ENCODE results near the gene EXT2.

Gene EXT2

DNA sequence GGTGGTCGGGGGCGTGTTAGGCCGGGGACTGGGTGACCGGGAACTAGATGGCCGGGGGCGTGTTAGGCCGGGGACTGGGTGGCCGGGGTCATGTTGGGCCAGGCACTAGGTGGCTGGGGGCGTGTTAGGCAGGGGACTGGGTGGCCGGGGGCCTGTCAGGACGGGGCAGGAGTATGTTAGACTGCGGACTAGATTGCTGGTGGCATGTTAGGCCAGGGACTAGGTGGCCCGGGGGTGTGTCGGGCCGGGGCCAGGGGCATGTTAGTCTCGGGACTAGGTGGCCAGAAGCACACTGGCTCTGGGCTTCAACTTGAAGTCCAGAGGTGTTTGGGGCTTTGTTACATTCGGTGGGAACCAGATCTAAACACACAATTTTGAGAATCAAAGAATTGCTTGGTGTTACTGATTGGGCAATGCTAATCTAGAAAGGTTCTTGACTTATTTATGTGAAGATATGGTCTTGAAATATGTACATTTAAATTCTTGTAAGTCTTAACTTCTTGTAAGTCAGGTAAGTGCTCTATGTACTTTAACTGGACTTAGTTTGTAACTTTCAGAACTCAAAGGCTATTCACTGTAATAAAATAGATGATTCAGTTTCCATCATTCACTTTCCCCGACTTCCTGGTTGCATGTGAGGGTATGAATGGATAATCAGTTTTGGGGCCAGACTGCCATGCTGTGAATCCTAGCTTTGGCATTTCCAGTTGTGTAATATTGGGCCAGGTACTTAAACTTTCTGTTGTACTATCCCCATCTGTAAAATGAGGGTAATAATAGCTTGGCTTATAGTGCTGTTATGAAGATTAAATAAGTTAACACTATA is 1.1 kb downstream of the EXT2 start:
- peak overlapping the region; percentile 85 for H3K4me3 ChIP-seq (ENCODE audit: low read depth, low read length)
- DNase-seq (ENCODE audit: low read depth) = no peak
- TF ChIP-seq, protein P1, sequence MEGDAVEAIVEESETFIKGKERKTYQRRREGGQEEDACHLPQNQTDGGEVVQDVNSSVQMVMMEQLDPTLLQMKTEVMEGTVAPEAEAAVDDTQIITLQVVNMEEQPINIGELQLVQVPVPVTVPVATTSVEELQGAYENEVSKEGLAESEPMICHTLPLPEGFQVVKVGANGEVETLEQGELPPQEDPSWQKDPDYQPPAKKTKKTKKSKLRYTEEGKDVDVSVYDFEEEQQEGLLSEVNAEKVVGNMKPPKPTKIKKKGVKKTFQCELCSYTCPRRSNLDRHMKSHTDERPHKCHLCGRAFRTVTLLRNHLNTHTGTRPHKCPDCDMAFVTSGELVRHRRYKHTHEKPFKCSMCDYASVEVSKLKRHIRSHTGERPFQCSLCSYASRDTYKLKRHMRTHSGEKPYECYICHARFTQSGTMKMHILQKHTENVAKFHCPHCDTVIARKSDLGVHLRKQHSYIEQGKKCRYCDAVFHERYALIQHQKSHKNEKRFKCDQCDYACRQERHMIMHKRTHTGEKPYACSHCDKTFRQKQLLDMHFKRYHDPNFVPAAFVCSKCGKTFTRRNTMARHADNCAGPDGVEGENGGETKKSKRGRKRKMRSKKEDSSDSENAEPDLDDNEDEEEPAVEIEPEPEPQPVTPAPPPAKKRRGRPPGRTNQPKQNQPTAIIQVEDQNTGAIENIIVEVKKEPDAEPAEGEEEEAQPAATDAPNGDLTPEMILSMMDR (IDR thresholded peaks at IDR 0.05; ENCODE audit: low read depth, low read length, missing control alignments) = no peak

GRCh38 chr11:44097821-44098220 is 2.3 kb downstream of the EXT2 start:
- H3K4me3 ChIP-seq (ENCODE audit: low read depth, low read length) = no peak overlapping the region
- TF ChIP-seq, protein P1 (IDR thresholded peaks at IDR 0.05; ENCODE audit: low read depth, low read length, missing control alignments) = no peak
- DNase-seq (ENCODE audit: low read depth) = no peak

GRCh38 chr11:44101098-44101497 is 5.6 kb downstream of the EXT2 start:
- DNase-seq (ENCODE audit: low read depth) = no peak
- TF ChIP-seq, protein P1 (IDR thresholded peaks at IDR 0.05; ENCODE audit: low read depth, low read length, missing control alignments) = no peak
- H3K4me3 ChIP-seq (ENCODE audit: low read depth, low read length) = no peak overlapping the region

DNA sequence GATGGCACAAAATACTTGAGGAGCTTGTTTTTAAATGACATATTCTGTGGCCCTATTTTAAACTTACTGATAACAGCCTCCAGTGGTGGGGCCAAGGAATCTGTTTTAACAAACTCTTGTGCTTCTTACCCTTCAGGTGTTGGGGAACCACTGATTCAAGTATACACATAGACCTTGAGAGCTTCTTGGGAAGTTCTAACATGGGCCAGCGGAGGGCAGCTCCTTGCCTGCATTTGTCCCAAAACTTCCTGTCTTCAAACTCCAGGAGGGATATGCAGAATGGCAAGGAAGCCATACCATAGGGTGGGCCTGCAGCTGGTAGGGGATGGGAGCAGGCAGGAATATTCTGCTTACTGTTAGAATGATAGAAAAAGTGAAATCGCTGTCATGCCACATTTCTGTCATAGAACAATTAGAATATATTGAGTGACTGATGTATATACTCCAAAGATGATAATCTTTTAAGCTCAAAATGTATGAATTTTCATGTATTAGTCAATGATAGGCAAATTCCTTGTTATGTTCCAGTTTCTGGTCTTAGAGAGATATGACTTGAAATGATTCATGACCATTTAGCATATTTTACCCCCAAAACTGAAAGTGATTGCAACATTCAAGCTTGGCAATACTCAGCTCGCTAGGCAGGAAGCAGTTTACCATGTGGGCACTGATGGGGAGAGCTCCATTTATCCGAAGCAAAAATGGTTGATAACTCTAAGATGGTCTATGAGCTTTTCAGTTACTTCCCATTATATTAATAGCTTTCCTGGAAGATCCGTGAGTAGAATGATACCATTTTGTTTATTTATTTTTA is 9.2 kb downstream of the EXT2 start:
- no peak overlapping the region for H3K4me3 ChIP-seq (ENCODE audit: low read depth, low read length)
- TF ChIP-seq, protein P1 (IDR thresholded peaks at IDR 0.05; ENCODE audit: low read depth, low read length, missing control alignments) = no peak
- no peak for DNase-seq (ENCODE audit: low read depth)

DNA sequence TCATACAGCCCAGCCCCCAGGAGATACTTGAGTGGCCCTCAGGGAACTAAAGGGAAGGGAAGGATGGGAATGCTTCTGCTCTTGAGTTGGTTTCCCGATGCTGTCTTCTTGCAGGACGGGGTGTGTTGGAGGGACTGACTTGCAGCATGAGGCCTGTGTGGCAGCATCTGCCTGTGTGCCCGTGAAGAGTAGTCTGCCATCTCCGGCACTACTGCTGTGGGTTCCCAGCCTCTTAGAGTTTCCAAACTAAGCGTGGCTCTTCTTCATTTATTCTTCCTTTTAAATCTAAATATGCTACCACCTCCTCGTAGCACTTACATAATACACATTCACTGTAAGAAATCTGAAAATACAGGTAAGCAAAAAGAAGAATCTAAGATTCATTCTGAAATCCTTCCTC is 12.8 kb downstream of the EXT2 start:
- DNase-seq (ENCODE audit: low read depth) = no peak
- no peak overlapping the region for H3K4me3 ChIP-seq (ENCODE audit: low read depth, low read length)
- TF ChIP-seq, protein P1 (IDR thresholded peaks at IDR 0.05; ENCODE audit: low read depth, low read length, missing control alignments) = no peak

GRCh38 chr11:44110231-44110679 is 14.8 kb downstream of the EXT2 start:
- DNase-seq (ENCODE audit: low read depth) = peak; percentile 25
- no peak overlapping the region for H3K4me3 ChIP-seq (ENCODE audit: low read depth, low read length)
- TF ChIP-seq, protein P1 (IDR thresholded peaks at IDR 0.05; ENCODE audit: low read depth, low read length, missing control alignments) = peak; percentile 84

Measured in GM12864 (cell line).